Measurements from ENCODE around the gene PIK3AP1. TPM values are rescaled to one million over a fixed set of nuclear protein-coding genes. Genes with fewer than 3 reads are reported as not detected.

Gene PIK3AP1
- total and polyA plus RNA-seq, 2 of the 13 experiments (the other 11 are each of a cell fraction or from before 2014, with no cell fraction given) = 3.6 to 13.8 TPM

- TF ChIP-seq ZBTB2 (CRISPR knock-in tag; IDR thresholded peaks at IDR 0.05; ENCODE audit: low read depth) = no peak
- no peak for TF ChIP-seq ZNF781 (CRISPR knock-in tag; IDR thresholded peaks at IDR 0.05; ENCODE audit: borderline replicate concordance, not compliant biosample characterization)
- TF ChIP-seq SIN3B (IDR thresholded peaks at IDR 0.05; ENCODE audit: low read length) = no peak
- no peak for TF ChIP-seq ZNF274 (CRISPR knock-in tag; IDR thresholded peaks at IDR 0.05)
- no peak for TF ChIP-seq TARDBP (CRISPR knock-in tag; IDR thresholded peaks at IDR 0.05)
- TF ChIP-seq YEATS4 (CRISPR knock-in tag; IDR thresholded peaks at IDR 0.05; ENCODE audit: borderline replicate concordance) = 0 out of 2 replicates have a peak, but pooled peaks have one; percentile 6
- no peak for TF ChIP-seq ZNF605 (CRISPR knock-in tag; IDR thresholded peaks at IDR 0.05)
- no peak for TF ChIP-seq MYNN (CRISPR knock-in tag; IDR thresholded peaks at IDR 0.05; ENCODE audit: low read depth)
- TF ChIP-seq ZNF850 (CRISPR knock-in tag; conservative IDR thresholded peaks at IDR 0.05) = no peak
- TF ChIP-seq ZNF629 (CRISPR knock-in tag; conservative IDR thresholded peaks at IDR 0.05) = peak; percentile 93
- no peak for TF ChIP-seq REL (CRISPR knock-in tag; conservative IDR thresholded peaks at IDR 0.05)
- no peak for TF ChIP-seq ZNF260 (CRISPR knock-in tag; IDR thresholded peaks at IDR 0.05; ENCODE audit: borderline replicate concordance, low read depth)
- no peak for TF ChIP-seq ZNF44 (CRISPR knock-in tag; IDR thresholded peaks at IDR 0.05)
These were observed 47.7 kb downstream of the PIK3AP1 start (continued) for GRCh38 chr10:96672481-96673175.
